SK-N-SH (cell line): ENCODE data around the gene IDH3B. TPM values are rescaled to one million over a fixed set of nuclear protein-coding genes. Genes with fewer than 3 reads are reported as not detected.

Experiments used
- CTCF ChIA-PET: fragments of 300-600, 350-600 bp; formaldehyde crosslinking; extraction: SDS; loops from one replicate; lab custom pipeline; 2021; lab: Yijun Ruan, JAX
- POLR2A ChIA-PET: fragments of 350-600 bp; sonication (Branson Sonifier 250); formaldehyde crosslinking; extraction: SDS; loops from one replicate; lab custom pipeline; 2020; ENCODE audit warnings: antibody characterized with exemption, inconsistent platforms; lab: Yijun Ruan, JAX
- DNase-seq: peaks from one replicate; pipeline ENCODE4 v3.0.0; 2012
- H2AFZ ChIP-seq: fragments of 200-600 bp; sonication (generic); 2 replicates; pipeline ENCODE4 v1.8.1; 2016; ENCODE audit warnings: antibody characterized with exemption, mild to moderate bottlenecking, low read depth
- H3F3A ChIP-seq: fragments of 200-600 bp; sonication (generic); replicated peaks from 2 replicates; pipeline ENCODE3; 2016; ENCODE audit warnings: antibody characterized with exemption, mild to moderate bottlenecking; ENCODE audit not compliant: insufficient read depth
- H3K27ac ChIP-seq, 2 experiments: fragments of 200-500 bp in 1 of 2; fragments of 200-600 bp in 1 of 2; sonication (Bioruptor generic) in 1 of 2; sonication (generic), shearing (Covaris generic) in 1 of 2; 2 replicates each; pipeline versions ENCODE4 v1.5.1 to v1.6.1; 2014 to 2016; ENCODE audit warnings: low read depth in 2 of 2, inconsistent platforms in 1 of 2, low read length in 1 of 2, mild to moderate bottlenecking in 1 of 2, mixed read lengths in 1 of 2
- H3K27me3 ChIP-seq: fragments of 200-600 bp; sonication (generic), shearing (Covaris generic); 2 replicates; pipeline ENCODE4 v1.6.1; 2016; ENCODE audit warnings: mixed run types; ENCODE audit not compliant: insufficient read depth
- H3K36me3 ChIP-seq, 2 experiments: fragments of 200-500 bp in 1 of 2; fragments of 200-600 bp in 1 of 2; sonication (Bioruptor generic) in 1 of 2; sonication (generic) in 1 of 2; replicated peaks in 1 of 2; 2 replicates each; pipeline versions ENCODE3 to v1.5.1; 2014 to 2016; ENCODE audit warnings: low read length in 1 of 2, mild to moderate bottlenecking in 1 of 2; ENCODE audit not compliant: insufficient read depth in 2 of 2, control insufficient read depth in 1 of 2
- H3K4me1 ChIP-seq, 2 experiments: fragments of 200-500 bp in 1 of 2; fragments of 200-600 bp in 1 of 2; sonication (Bioruptor generic) in 1 of 2; sonication (generic), shearing (Covaris generic) in 1 of 2; 2 replicates each; pipeline versions ENCODE4 v1.5.1 to v1.6.1; 2014 to 2016; ENCODE audit warnings: low read depth in 1 of 2, low read length in 1 of 2, mixed run types in 1 of 2; ENCODE audit not compliant: insufficient read depth in 2 of 2, control insufficient read depth in 1 of 2
- H3K4me2 ChIP-seq: fragments of 200-600 bp; sonication (generic), shearing (Covaris generic); 2 replicates; pipeline ENCODE4 v1.6.1; 2017; ENCODE audit warnings: mixed run types
- H3K4me3 ChIP-seq, 2 experiments: fragments of 200-500 bp in 1 of 2; fragments of 200-600 bp in 1 of 2; sonication (Bioruptor generic) in 1 of 2; sonication (generic), shearing (Covaris generic) in 1 of 2; 2 replicates each; pipeline versions ENCODE4 v1.5.1 to v1.8.1; 2014 to 2016; ENCODE audit warnings: low read depth in 2 of 2, inconsistent platforms in 1 of 2, low read length in 1 of 2, mild to moderate bottlenecking in 1 of 2, mixed read lengths in 1 of 2, moderate library complexity in 1 of 2
- H3K79me2 ChIP-seq: fragments of 200-600 bp; sonication (generic); 2 replicates; pipeline ENCODE4 v1.8.1; 2017; ENCODE audit warnings: mild to moderate bottlenecking; ENCODE audit not compliant: insufficient read depth
- H3K9ac ChIP-seq: fragments of 200-600 bp; sonication (generic); 2 replicates; pipeline ENCODE4 v1.6.1; 2017; ENCODE audit warnings: mixed run types
- H3K9me2 ChIP-seq: fragments of 200-600 bp; sonication (generic); 2 replicates; pipeline ENCODE4 v1.6.1; 2017; ENCODE audit warnings: mixed run types
- H3K9me3 ChIP-seq: fragments of 200-600 bp; sonication (generic); 2 replicates; pipeline ENCODE4 v1.6.1; 2017; ENCODE audit warnings: mixed run types, mild to moderate bottlenecking, moderate library complexity
- H4K20me1 ChIP-seq: fragments of 200-600 bp; sonication (generic); 2 replicates; pipeline ENCODE4 v1.6.1; 2017; ENCODE audit warnings: mild to moderate bottlenecking, mixed run types; ENCODE audit not compliant: insufficient read depth
- CHD2 ChIP-seq: fragments of 150-350 bp; IDR thresholded peaks from 2 replicates; pipeline ENCODE4 v1.6.1; 2018; ENCODE audit warnings: low read length; ENCODE audit not compliant: partially characterized antibody
- CTCF ChIP-seq: fragments of 200-600 bp; sonication (generic); IDR thresholded peaks from 2 replicates; pipeline ENCODE4 v1.6.1; 2017; ENCODE audit warnings: antibody characterized with exemption, mild to moderate bottlenecking, moderate library complexity
- EZH2phosphoT487 ChIP-seq: fragments of 200-600 bp; sonication (generic); IDR thresholded peaks from 2 replicates; pipeline ENCODE4 v1.6.1; 2017; ENCODE audit warnings: low read depth, mixed run types, mild to moderate bottlenecking, antibody characterized with exemption, moderate library complexity, borderline replicate concordance
- GABPA ChIP-seq: IDR thresholded peaks from 2 replicates; pipeline ENCODE4 v1.4.0; 2012; ENCODE audit warnings: low read depth, mild to moderate bottlenecking
- GATA2 ChIP-seq: sonication (generic); formaldehyde crosslinking; IDR thresholded peaks from 2 replicates; pipeline ENCODE4 v1.5.0; 2020; ENCODE audit warnings: mild to moderate bottlenecking, missing genetic modification reagents
- IRF3 ChIP-seq: fragments of 150-350 bp; IDR thresholded peaks from 2 replicates; pipeline ENCODE4 v1.6.1; 2016; ENCODE audit warnings: mild to moderate bottlenecking, low read depth, low read length
- JUND ChIP-seq: IDR thresholded peaks from 2 replicates; pipeline ENCODE4 v1.4.0; 2012
- MEF2A ChIP-seq: IDR thresholded peaks from 2 replicates; pipeline ENCODE4 v1.4.0; 2012; ENCODE audit warnings: low read depth, borderline replicate concordance
- NRF1 ChIP-seq: IDR thresholded peaks from 2 replicates; pipeline ENCODE4 v1.6.1; 2012; ENCODE audit warnings: low read depth, mild to moderate bottlenecking, low read length
- PBX3 ChIP-seq: IDR thresholded peaks from 2 replicates; pipeline ENCODE4; 2012
- POLR2AphosphoS5 ChIP-seq: IDR thresholded peaks from 2 replicates; pipeline ENCODE4 v1.6.1; 2012; ENCODE audit warnings: low read depth, low read length
- RXRA ChIP-seq: IDR thresholded peaks from 2 replicates; pipeline ENCODE4 v1.4.0; 2012; ENCODE audit warnings: low read depth, mild to moderate bottlenecking, borderline replicate concordance
- SIN3A ChIP-seq: IDR thresholded peaks from 2 replicates; pipeline ENCODE4 v1.6.1; 2012; ENCODE audit warnings: low read depth, mild to moderate bottlenecking, low read length, moderate library complexity, borderline replicate concordance
- SMC3 ChIP-seq: IDR thresholded peaks from 2 replicates; pipeline ENCODE4 v1.6.1; 2012; ENCODE audit warnings: low read depth, low read length, improper control_type of control experiment
- TAF1 ChIP-seq: IDR thresholded peaks from 2 replicates; pipeline ENCODE4 v1.6.1; 2012; ENCODE audit warnings: low read depth, mild to moderate bottlenecking, low read length, moderate library complexity, borderline replicate concordance
- TCF12 ChIP-seq: IDR thresholded peaks from 2 replicates; pipeline ENCODE4 v1.4.0; 2012
- TEAD4 ChIP-seq: IDR thresholded peaks from 2 replicates; pipeline ENCODE4 v1.4.0; 2012; ENCODE audit warnings: mild to moderate bottlenecking, borderline replicate concordance; ENCODE audit not compliant: insufficient read depth
- USF2 ChIP-seq: fragments of 150-350 bp; IDR thresholded peaks from 2 replicates; pipeline ENCODE4 v1.6.1; 2017; ENCODE audit warnings: antibody characterized with exemption, low read length, low read depth, borderline replicate concordance
- YY1 ChIP-seq: IDR thresholded peaks from 2 replicates; pipeline ENCODE4 v1.4.0; 2012; ENCODE audit warnings: low read depth, mild to moderate bottlenecking
- WGBS: methylation state at CpG from one replicate; pipeline ENCODE4 v1.1.6; 2017; ENCODE audit warnings: low lambda C conversion rate; 5-methylcytosine and 5-hydroxymethylcytosine counted together
- polyA plus RNA-seq, 3 experiments: library from polyadenylated mRNA; depleted of rRNA; stranded (reverse); fragments of >200 nt; gene quantifications; 2 replicates each; pipeline ENCODE4 v1.2.3, GENCODE V29; 2012

IDH3B gene
- polyA plus RNA-seq, 1 of the 3 experiments (the other 2 are of a cell fraction) = 233 TPM

GRCh38 chr20:2663364-2663886 is 591 bp downstream of the IDH3B start (continued):
- no peak for TF ChIP-seq TEAD4
- no peak for TF ChIP-seq USF2
- TF ChIP-seq GABPA = no peak
- TF ChIP-seq SMC3 = no peak
- TF ChIP-seq PBX3 = no peak
- TF ChIP-seq RXRA = no peak

GRCh38 chr20:2659547-2659946 is 4.5 kb downstream of the IDH3B start:
- TF ChIP-seq EZH2phosphoT487 (no peak), TAF1 (no peak), TCF12 (no peak)
- TF ChIP-seq, all 33 proteins: peak for 0
- ChIA-PET CTCF (interaction anchor here (1.0 kb wide), 1 partner anchor 28 kb away, joined by 3 read pairs; no protein-coding TSS in a partner anchor), POLR2A (no interaction called here)
- Histone ChIP-seq H3K4me2 (no peak overlapping the region), H2AFZ (no peak overlapping the region), H3K27me3 (no peaks in the 10 kb centered on the region), H3K36me3 (peaks cover 48 to 72% of the 10 kb centered on the region in 2 experiments), H3F3A (peaks cover 45% of the 10 kb centered on the region), H3K27ac (no peak overlapping the region), H4K20me1 (peaks cover 29% of the 10 kb centered on the region), H3K4me3 (no peak overlapping the region), H3K79me2 (peaks cover 38% of the 10 kb centered on the region), H3K9me3 (no peaks in the 10 kb centered on the region), H3K9me2 (no peaks in the 10 kb centered on the region), H3K4me1 (peaks cover 0 to 10% of the 10 kb centered on the region in 2 experiments; a peak in 2 of 4 replicates), H3K9ac (no peak overlapping the region)
- no peak for DNase-seq
- 96% methylated on average over 10 of the region's 10 CpGs for WGBS

GRCh38 chr20:2658414-2659354 is 5.3 kb downstream of the IDH3B start:
- Histone ChIP-seq H3K27me3 (no peaks in the 10 kb centered on the region), H3K9me2 (no peaks in the 10 kb centered on the region), H3K4me1 (peaks cover 6 to 16% of the 10 kb centered on the region in 2 experiments; a peak in 2 of 4 replicates), H3K36me3 (peaks cover 55 to 78% of the 10 kb centered on the region in 2 experiments), H3K9me3 (no peaks in the 10 kb centered on the region), H3K27ac (no peak overlapping the region), H3K9ac (no peak overlapping the region), H3K4me3 (no peak overlapping the region), H3F3A (peaks cover 44% of the 10 kb centered on the region), H3K79me2 (peaks cover 44% of the 10 kb centered on the region), H2AFZ (no peak overlapping the region), H4K20me1 (peaks cover 37% of the 10 kb centered on the region), H3K4me2 (no peak overlapping the region)
- DNase-seq = no peak
- POLR2A ChIA-PET = no interaction called here
- 89% methylated on average over 13 of the region's 13 CpGs for WGBS
- CTCF ChIA-PET = no interaction called here
- no peak for TF ChIP-seq MEF2A
- TF ChIP-seq SIN3A = peak; percentile 18; the same call in 1 of the 2 replicates
- no peak for TF ChIP-seq GATA2 (CRISPR knock-in tag)
- no peak for TF ChIP-seq TEAD4
- TF ChIP-seq CTCF = no peak
- no peak for TF ChIP-seq CHD2
- no peak for TF ChIP-seq NRF1
- 0 out of 2 replicates have a peak, but pooled peaks have one; percentile 4 for TF ChIP-seq JUND
- peak; percentile 56; the same call in 1 of the 2 replicates for TF ChIP-seq POLR2AphosphoS5
- TF ChIP-seq TAF1 = no peak
- no peak for TF ChIP-seq IRF3
- TF ChIP-seq YY1 = no peak
